GM23338 (cell line): ENCODE data around the gene VARS2. TPM values are rescaled to one million over a fixed set of nuclear protein-coding genes. Genes with fewer than 3 reads are reported as not detected.

Source experiments
- ATAC-seq: fragments of 200-7000 bp; cut with Tn5 transposase; 3 replicates; pipeline ENCODE4 v1.9.1; 2020
- DNase-seq: peaks from one replicate; pipeline ENCODE4 v3.0.0-alpha.2; 2015; ENCODE audit warnings: low spot score
- H2AFZ ChIP-seq: fragments of 200-600 bp; sonication (generic); 2 replicates; pipeline ENCODE4 v1.8.0; 2016; ENCODE audit warnings: antibody characterized with exemption, mild to moderate bottlenecking, moderate library complexity
- H3F3A ChIP-seq: fragments of 200-600 bp; sonication (generic); replicated peaks from 2 replicates; pipeline ENCODE4 v1.8.0; 2017; ENCODE audit warnings: antibody characterized with exemption, mixed run types, low read depth
- H3K27ac ChIP-seq: fragments of 200-600 bp; sonication (generic); 2 replicates; pipeline ENCODE4 v1.6.1; 2016; ENCODE audit warnings: low read depth
- H3K27me3 ChIP-seq: fragments of 200-600 bp; sonication (generic); 2 replicates; pipeline ENCODE4 v1.8.0; 2016; ENCODE audit warnings: mild to moderate bottlenecking, mixed run types, moderate library complexity; ENCODE audit not compliant: insufficient read depth
- H3K36me3 ChIP-seq: fragments of 200-600 bp; sonication (generic); 2 replicates; pipeline ENCODE4 v1.8.0; 2016; ENCODE audit warnings: mild to moderate bottlenecking; ENCODE audit not compliant: insufficient read depth
- H3K4me1 ChIP-seq: fragments of 200-600 bp; sonication (generic); 2 replicates; pipeline ENCODE4 v1.8.0; 2016; ENCODE audit warnings: mild to moderate bottlenecking, moderate library complexity; ENCODE audit not compliant: insufficient read depth
- H3K4me2 ChIP-seq: fragments of 200-600 bp; sonication (generic); 2 replicates; pipeline ENCODE4 v1.7.1; 2017; ENCODE audit warnings: mixed run types
- H3K4me3 ChIP-seq: fragments of 200-600 bp; sonication (generic); 2 replicates; pipeline ENCODE4 v1.6.1; 2016; ENCODE audit warnings: mixed run types
- H3K79me2 ChIP-seq: fragments of 200-600 bp; sonication (generic); replicated peaks from 2 replicates; pipeline ENCODE4 v1.8.0; 2017; ENCODE audit warnings: mild to moderate bottlenecking; ENCODE audit not compliant: insufficient read depth
- H3K9me2 ChIP-seq: fragments of 200-600 bp; sonication (generic); 2 replicates; pipeline ENCODE4 v1.8.0; 2017; ENCODE audit not compliant: insufficient read depth
- H4K20me1 ChIP-seq: fragments of 200-600 bp; sonication (generic); replicated peaks from 2 replicates; pipeline ENCODE4 v1.8.0; 2017; ENCODE audit warnings: mild to moderate bottlenecking; ENCODE audit not compliant: insufficient read depth
- H3K27ac Mint-ChIP-seq: 2 replicates; pipeline ENCODE4 v1.8.0; 2020; ENCODE audit warnings: inconsistent platforms, mild to moderate bottlenecking, moderate library complexity, mixed read lengths
- H3K27me3 Mint-ChIP-seq: 3 replicates; pipeline ENCODE4 v1.8.0; 2022; ENCODE audit warnings: low read depth, mild to moderate bottlenecking, moderate library complexity, mixed read lengths, inconsistent platforms; ENCODE audit not compliant: insufficient read depth, poor library complexity
- H3K36me3 Mint-ChIP-seq: 3 replicates; pipeline ENCODE4 v1.8.0; 2021; ENCODE audit warnings: low read depth, mild to moderate bottlenecking, inconsistent platforms, moderate library complexity, mixed read lengths
- H3K4me1 Mint-ChIP-seq: 3 replicates; pipeline ENCODE4 v1.8.0; 2020; ENCODE audit warnings: mild to moderate bottlenecking, inconsistent platforms, mixed read lengths
- H3K4me3 Mint-ChIP-seq: 3 replicates; pipeline ENCODE4 v1.8.0; 2021; ENCODE audit warnings: moderate library complexity, mild to moderate bottlenecking, inconsistent platforms, mixed read lengths
- H3K9me3 Mint-ChIP-seq: 3 replicates; pipeline ENCODE4 v1.8.0; 2020; ENCODE audit warnings: moderate library complexity, mild to moderate bottlenecking, inconsistent platforms, mixed read lengths
- CREB1 ChIP-seq: fragments of 250-450 bp; sonication (Bioruptor Pico); IDR thresholded peaks from 2 replicates; pipeline ENCODE4 v1.5.0; 2020; ENCODE audit warnings: low read depth, mild to moderate bottlenecking, moderate library complexity
- EZH2phosphoT487 ChIP-seq: fragments of 200-600 bp; sonication (generic); IDR thresholded peaks from one replicate; pipeline ENCODE4 v1.8.1; 2018; ENCODE audit warnings: antibody characterized with exemption; ENCODE audit not compliant: unreplicated experiment
- JUNB ChIP-seq: IDR thresholded peaks from one replicate; pipeline ENCODE4 v1.6.1; 2016; ENCODE audit warnings: antibody characterized with exemption; ENCODE audit not compliant: unreplicated experiment
- NANOG ChIP-seq: IDR thresholded peaks from 2 replicates; pipeline ENCODE4 v1.6.1; 2016; ENCODE audit warnings: antibody characterized with exemption, borderline replicate concordance
- POLR2AphosphoS5 ChIP-seq: IDR thresholded peaks from 2 replicates; pipeline ENCODE4 v1.6.1; 2016; ENCODE audit warnings: antibody characterized with exemption, low read depth
- STAT1 ChIP-seq: IDR thresholded peaks from one replicate; pipeline ENCODE4 v1.6.1; 2016; ENCODE audit warnings: antibody characterized with exemption; ENCODE audit not compliant: unreplicated experiment
- polyA plus RNA-seq: library from polyadenylated mRNA; unstranded; fragments of >200 nt; fragmentation: Nextera tagmentation; extraction: Ambion mirVana; gene quantifications from 2 replicates; pipeline ENCODE4 v1.2.1, GENCODE V29; 2016
- total RNA-seq: library from RNA; depleted of rRNA; stranded (reverse); fragments of >200 nt; shearing (Covaris generic); gene quantifications from 2 replicates; pipeline ENCODE4 v1.2.3, GENCODE V29; 2014
- TF ChIP-seq, protein P1 (sequence below), 2 experiments: fragments of 200-600 bp in 1 of 2; sonication (generic) in 1 of 2; conservative IDR thresholded peaks; 2 replicates each; pipeline versions ENCODE4 v1.5.1 to v1.6.1; 2016 to 2017; ENCODE audit warnings: antibody characterized with exemption in 2 of 2, low read depth in 2 of 2, mild to moderate bottlenecking in 2 of 2, moderate library complexity in 1 of 2
- TF ChIP-seq, protein P2 (sequence below): IDR thresholded peaks from one replicate; pipeline ENCODE4 v1.6.1; 2018; ENCODE audit warnings: antibody characterized with exemption; ENCODE audit not compliant: unreplicated experiment

The VARS2 gene
- total and polyA plus RNA-seq, 2 experiments from 2014 or later = 13.7 to 36.4 TPM

DNA sequence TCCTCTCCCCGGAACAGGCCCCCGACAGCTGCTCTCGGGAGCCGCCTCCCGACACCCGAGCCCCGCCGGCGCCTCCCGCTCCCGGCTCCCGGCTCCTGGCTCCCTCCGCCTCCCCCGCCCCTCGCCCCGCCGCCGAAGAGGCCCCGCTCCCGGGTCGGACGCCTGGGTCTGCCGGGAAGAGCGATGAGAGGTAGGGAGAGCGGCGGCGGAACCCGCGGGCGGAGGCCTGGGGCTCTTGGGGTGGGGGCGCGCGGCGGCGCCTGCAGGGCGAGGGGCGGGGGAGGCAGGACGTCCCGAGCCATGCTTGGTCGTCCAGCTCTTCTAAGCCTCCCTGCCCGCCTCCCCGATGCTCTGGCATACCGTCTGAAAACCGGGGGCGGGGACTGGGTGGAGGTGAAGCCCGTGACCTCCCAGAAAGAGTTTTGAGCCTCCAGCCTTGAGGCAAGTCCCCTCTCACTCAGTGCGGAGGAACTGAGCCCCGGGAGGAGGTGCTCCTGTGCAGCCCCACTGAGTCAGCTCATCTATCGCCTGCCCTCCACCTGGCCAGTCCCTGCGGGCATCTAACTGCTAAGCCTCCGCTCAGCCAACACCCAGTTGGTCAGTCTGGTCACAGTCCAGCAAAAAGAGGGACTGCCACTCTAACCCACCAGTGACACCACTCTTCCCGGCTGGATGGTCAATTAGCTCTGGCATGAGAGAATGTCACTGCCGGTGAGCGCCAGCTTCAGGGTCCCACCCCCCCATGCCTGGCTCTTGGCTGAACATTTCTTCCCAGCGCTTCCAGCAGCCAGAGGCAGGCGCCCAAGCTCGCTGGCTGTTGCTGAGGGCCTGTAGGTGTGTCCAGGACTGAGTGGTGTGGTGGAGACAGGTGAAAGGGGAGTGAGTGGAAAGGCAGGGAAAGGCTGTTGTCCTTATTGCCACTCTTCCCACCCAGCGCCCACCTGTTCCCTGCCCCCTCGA lies 29.2 kb upstream of the VARS2 start:
- Histone ChIP-seq H3K4me1 (peaks cover 52% of the 10 kb centered on the region), H3K27ac (peak overlapping the region; percentile 88; the same call in 1 of the 2 replicates), H4K20me1 (peaks cover 14% of the 10 kb centered on the region), H3K9me2 (no peaks in the 10 kb centered on the region), H3K4me2 (peak overlapping the region; percentile 100), H3K36me3 (no peaks in the 10 kb centered on the region; the same call in none of the 2 replicates), H3K4me3 (peak overlapping the region; percentile 92), H3K79me2 (peaks cover 63% of the 10 kb centered on the region), H3K27me3 (no peaks in the 10 kb centered on the region), H2AFZ (no peak overlapping the region), H3F3A (peaks cover 26% of the 10 kb centered on the region)
- peaks cover 71% of the 10 kb centered on the region for H3K4me1 Mint-ChIP-seq
- H3K36me3 Mint-ChIP-seq = peaks cover 18% of the 10 kb centered on the region
- H3K27ac Mint-ChIP-seq = peak overlapping the region; percentile 94; the same call in 1 of the 2 replicates
- DNase-seq (peak; percentile 81), ATAC-seq (peak; percentile 2)
- peaks cover 33% of the 10 kb centered on the region for H3K27me3 Mint-ChIP-seq
- H3K9me3 Mint-ChIP-seq = no peaks in the 10 kb centered on the region
- TF ChIP-seq, protein P1, sequence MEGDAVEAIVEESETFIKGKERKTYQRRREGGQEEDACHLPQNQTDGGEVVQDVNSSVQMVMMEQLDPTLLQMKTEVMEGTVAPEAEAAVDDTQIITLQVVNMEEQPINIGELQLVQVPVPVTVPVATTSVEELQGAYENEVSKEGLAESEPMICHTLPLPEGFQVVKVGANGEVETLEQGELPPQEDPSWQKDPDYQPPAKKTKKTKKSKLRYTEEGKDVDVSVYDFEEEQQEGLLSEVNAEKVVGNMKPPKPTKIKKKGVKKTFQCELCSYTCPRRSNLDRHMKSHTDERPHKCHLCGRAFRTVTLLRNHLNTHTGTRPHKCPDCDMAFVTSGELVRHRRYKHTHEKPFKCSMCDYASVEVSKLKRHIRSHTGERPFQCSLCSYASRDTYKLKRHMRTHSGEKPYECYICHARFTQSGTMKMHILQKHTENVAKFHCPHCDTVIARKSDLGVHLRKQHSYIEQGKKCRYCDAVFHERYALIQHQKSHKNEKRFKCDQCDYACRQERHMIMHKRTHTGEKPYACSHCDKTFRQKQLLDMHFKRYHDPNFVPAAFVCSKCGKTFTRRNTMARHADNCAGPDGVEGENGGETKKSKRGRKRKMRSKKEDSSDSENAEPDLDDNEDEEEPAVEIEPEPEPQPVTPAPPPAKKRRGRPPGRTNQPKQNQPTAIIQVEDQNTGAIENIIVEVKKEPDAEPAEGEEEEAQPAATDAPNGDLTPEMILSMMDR (conservative IDR thresholded peaks at IDR 0.05; ENCODE audit: low read depth in 2 of 2) = no peak
- TF ChIP-seq POLR2AphosphoS5 = peak; percentile 23; the same call in 1 of the 2 replicates
- TF ChIP-seq CREB1 = no peak
- no peak for TF ChIP-seq JUNB
- peak overlapping the region; percentile 71 for H3K4me3 Mint-ChIP-seq

DNA sequence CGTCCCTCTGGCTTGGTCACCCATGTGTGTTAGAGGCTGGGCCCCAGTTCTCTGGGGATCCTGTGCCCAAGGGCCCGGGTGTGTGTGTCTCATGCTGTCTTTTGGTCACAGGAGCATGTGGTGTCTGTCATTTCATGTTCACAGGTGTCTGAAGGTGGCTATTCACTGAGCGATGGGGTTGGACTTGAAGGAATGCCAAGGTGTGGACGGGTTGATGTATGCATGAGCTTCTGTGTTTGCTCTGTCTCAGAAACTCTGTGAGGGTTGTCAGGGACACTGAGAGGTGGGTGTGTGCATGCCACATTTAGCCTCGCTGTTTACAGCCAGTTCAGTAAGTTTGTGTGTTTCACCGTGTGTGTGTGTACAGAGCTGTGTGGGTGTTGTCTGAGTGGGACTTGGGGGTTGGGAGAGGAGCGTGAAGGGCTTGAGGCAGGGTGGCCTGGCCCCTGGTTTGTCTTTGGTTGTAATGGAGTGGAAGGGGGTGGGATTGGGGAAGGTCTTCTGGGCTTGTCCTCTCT lies 28.5 kb upstream of the VARS2 start:
- Mint-ChIP-seq H3K36me3 (peaks cover 25% of the 10 kb centered on the region), H3K27ac (peak overlapping the region; percentile 94), H3K4me3 (peak overlapping the region; percentile 71), H3K9me3 (no peaks in the 10 kb centered on the region), H3K27me3 (peaks cover 31% of the 10 kb centered on the region), H3K4me1 (peaks cover 71% of the 10 kb centered on the region)
- peak overlapping the region; percentile 92 for H3K4me3 ChIP-seq
- peaks cover 25% of the 10 kb centered on the region for H3F3A ChIP-seq
- peak; percentile 24 for DNase-seq
- no peak overlapping the region for H2AFZ ChIP-seq
- TF ChIP-seq, protein P2, sequence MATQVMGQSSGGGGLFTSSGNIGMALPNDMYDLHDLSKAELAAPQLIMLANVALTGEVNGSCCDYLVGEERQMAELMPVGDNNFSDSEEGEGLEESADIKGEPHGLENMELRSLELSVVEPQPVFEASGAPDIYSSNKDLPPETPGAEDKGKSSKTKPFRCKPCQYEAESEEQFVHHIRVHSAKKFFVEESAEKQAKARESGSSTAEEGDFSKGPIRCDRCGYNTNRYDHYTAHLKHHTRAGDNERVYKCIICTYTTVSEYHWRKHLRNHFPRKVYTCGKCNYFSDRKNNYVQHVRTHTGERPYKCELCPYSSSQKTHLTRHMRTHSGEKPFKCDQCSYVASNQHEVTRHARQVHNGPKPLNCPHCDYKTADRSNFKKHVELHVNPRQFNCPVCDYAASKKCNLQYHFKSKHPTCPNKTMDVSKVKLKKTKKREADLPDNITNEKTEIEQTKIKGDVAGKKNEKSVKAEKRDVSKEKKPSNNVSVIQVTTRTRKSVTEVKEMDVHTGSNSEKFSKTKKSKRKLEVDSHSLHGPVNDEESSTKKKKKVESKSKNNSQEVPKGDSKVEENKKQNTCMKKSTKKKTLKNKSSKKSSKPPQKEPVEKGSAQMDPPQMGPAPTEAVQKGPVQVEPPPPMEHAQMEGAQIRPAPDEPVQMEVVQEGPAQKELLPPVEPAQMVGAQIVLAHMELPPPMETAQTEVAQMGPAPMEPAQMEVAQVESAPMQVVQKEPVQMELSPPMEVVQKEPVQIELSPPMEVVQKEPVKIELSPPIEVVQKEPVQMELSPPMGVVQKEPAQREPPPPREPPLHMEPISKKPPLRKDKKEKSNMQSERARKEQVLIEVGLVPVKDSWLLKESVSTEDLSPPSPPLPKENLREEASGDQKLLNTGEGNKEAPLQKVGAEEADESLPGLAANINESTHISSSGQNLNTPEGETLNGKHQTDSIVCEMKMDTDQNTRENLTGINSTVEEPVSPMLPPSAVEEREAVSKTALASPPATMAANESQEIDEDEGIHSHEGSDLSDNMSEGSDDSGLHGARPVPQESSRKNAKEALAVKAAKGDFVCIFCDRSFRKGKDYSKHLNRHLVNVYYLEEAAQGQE = no peak
- TF ChIP-seq, protein P1 (conservative IDR thresholded peaks at IDR 0.05; ENCODE audit: low read depth in 2 of 2) = no peak
- TF ChIP-seq STAT1 (no peak), CREB1 (no peak), EZH2phosphoT487 (no peak), NANOG (no peak)
- peak overlapping the region; percentile 88 for H3K27ac ChIP-seq
- H3K79me2 ChIP-seq = peaks cover 66% of the 10 kb centered on the region
- peaks cover 44% of the 10 kb centered on the region for H3K4me1 ChIP-seq
- H3K27me3 ChIP-seq = no peaks in the 10 kb centered on the region
- no peak for ATAC-seq
- H4K20me1 ChIP-seq = peaks cover 14% of the 10 kb centered on the region
- H3K36me3 ChIP-seq = no peaks in the 10 kb centered on the region; the same call in none of the 2 replicates
- H3K9me2 ChIP-seq = no peaks in the 10 kb centered on the region
- peak overlapping the region; percentile 100 for H3K4me2 ChIP-seq
